RWPE1 (cell line): ENCODE data around the gene MAPK8IP3.

Source experiments
- CTCF ChIA-PET: fragments of 350-600 bp; sonication (Branson Sonifier 250); formaldehyde crosslinking; extraction: SDS; loops from one replicate; lab custom pipeline; 2021; lab: Yijun Ruan, JAX
- POLR2A ChIA-PET: fragments of 400-600 bp; formaldehyde crosslinking; extraction: SDS; loops from one replicate; lab custom pipeline; 2020; ENCODE audit warnings: antibody characterized with exemption; ENCODE audit not compliant: low non-redundant PET; lab: Yijun Ruan, JAX
- DNase-seq: peaks from one replicate; pipeline ENCODE4 v3.0.0; 2012; ENCODE audit warnings: low spot score
- H3K27ac ChIP-seq: fragments of 450-650 bp; 2 replicates; pipeline ENCODE4 v1.5.1; 2017
- TF ChIP-seq, protein P1 (sequence below): fragments of 450-650 bp; conservative IDR thresholded peaks from 2 replicates; pipeline ENCODE4 v1.5.1; 2017; ENCODE audit warnings: low read depth, mild to moderate bottlenecking

Gene MAPK8IP3

DNA sequence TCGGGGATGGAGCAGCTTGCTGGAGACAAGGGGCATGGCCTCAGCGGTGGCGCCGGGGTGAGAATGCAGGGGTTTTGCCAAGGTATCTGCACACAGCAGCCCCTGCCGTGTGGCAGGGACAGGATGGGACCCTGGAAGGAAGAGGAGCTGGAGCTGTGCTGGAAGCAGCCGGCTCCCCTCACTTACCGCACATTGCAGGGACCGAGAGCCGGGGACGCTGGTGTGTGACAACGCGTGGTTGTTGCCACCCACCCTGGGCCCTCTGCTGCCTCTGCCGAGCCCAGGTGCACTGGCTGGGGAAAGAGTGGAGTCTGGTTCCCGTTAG, 79.8 kb downstream of the MAPK8IP3 start:
- ChIA-PET POLR2A (no interaction called here), CTCF (no interaction called here)
- TF ChIP-seq, protein P1, sequence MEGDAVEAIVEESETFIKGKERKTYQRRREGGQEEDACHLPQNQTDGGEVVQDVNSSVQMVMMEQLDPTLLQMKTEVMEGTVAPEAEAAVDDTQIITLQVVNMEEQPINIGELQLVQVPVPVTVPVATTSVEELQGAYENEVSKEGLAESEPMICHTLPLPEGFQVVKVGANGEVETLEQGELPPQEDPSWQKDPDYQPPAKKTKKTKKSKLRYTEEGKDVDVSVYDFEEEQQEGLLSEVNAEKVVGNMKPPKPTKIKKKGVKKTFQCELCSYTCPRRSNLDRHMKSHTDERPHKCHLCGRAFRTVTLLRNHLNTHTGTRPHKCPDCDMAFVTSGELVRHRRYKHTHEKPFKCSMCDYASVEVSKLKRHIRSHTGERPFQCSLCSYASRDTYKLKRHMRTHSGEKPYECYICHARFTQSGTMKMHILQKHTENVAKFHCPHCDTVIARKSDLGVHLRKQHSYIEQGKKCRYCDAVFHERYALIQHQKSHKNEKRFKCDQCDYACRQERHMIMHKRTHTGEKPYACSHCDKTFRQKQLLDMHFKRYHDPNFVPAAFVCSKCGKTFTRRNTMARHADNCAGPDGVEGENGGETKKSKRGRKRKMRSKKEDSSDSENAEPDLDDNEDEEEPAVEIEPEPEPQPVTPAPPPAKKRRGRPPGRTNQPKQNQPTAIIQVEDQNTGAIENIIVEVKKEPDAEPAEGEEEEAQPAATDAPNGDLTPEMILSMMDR, result no peak
- DNase-seq, result no peak
- peak overlapping the region; percentile 92 for H3K27ac ChIP-seq

GRCh38 chr16:1786242-1787055, 80.5 kb downstream of the MAPK8IP3 start:
- ChIA-PET POLR2A (no interaction called here), CTCF (interaction anchor here (0.6 kb wide), 1 partner anchor 95 kb away, joined by 3 read pairs; no protein-coding TSS in a partner anchor)
- TF ChIP-seq, protein P1, result no peak
- H3K27ac ChIP-seq, result no peak overlapping the region
- no peak for DNase-seq

DNA sequence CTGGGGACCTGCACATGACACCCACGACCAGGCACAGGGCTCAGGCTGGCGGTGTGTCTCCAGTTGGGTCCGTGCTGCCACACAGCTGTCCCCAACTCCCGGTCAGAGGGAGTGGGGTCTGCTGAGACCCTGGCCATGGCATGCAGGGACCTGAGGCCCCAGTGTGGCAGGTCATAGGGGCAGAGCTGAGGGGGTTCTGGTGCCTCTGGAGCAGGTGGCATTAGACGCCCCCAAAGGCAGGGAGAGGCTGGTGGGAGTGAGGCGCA, 81.0 kb downstream of the MAPK8IP3 start:
- ChIA-PET POLR2A (no interaction called here), CTCF (interaction anchor here (0.6 kb wide), 1 partner anchor 96 kb away, joined by 3 read pairs; no protein-coding TSS in a partner anchor)
- no peak for DNase-seq
- TF ChIP-seq, protein P1, result no peak
- H3K27ac ChIP-seq, result no peak overlapping the region

DNA sequence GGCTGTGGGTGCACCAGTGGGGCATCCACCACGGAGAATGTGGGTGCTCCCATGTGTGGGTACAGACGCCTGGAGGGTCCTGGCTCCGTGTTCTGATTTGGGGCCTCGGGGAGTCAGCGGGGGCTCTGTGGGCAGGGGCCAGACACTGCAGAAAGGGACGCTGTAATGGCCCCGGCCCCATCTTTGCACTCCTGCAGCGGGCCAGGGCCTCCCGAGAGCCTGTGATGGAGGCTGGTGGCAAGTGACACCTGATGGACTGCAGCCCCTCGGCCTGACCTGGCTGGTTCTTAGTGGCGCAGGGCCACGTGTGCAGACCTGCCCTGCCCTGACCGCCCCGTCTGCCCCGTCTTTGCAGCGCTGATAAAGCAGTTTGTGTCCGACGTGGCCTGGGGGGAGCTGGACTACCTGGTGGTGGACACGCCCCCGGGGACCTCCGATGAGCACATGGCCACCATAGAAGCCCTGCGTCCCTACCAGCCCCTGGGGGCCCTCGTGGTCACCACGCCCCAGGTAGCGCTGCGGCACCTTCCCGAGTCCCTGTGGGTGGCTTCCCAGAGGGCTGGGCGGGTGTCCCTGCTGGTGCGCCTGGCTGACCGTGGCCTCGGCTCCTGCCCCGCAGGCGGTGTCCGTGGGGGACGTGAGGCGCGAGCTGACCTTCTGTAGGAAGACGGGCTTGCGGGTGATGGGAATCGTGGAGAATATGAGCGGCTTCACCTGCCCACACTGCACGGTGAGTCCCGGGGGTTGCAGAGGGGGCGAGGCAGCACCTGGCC, 81.5 kb downstream of the MAPK8IP3 start:
- POLR2A ChIA-PET, result no interaction called here
- H3K27ac ChIP-seq, result peak overlapping the region; percentile 60; the same call in 1 of the 2 replicates
- CTCF ChIA-PET, result no interaction called here
- TF ChIP-seq, protein P1, result no peak
- DNase-seq, result no peak

DNA sequence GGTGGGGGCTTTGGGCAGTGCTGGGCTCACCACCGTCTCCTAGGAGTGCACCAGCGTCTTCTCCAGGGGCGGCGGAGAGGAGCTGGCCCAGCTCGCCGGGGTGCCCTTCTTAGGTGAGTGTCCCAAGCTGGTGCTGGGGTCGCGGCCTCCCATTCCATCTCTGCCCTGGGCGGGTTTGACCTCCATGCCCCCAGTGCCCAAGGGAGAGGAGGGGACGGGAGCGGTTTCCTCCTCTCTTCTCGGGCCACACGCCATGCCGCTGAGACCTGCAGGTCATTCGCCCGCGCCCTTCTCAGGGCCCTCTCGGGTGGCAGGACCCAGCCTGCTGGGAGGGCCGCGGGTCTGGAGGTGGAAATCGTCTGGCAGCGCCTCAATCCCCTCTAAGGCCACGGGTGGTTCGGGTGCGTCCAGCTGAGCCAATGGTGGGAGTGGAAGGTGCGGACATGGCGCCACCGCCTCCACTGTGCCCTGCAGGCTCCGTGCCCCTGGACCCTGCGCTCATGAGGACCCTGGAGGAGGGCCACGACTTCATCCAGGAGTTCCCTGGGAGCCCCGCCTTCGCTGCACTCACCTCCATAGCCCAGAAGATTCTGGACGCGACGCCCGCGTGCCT, 82.2 kb downstream of the MAPK8IP3 start:
- ChIA-PET POLR2A (no interaction called here), CTCF (no interaction called here)
- DNase-seq, result no peak
- H3K27ac ChIP-seq, result peak overlapping the region; percentile 60
- TF ChIP-seq, protein P1, result no peak

DNA sequence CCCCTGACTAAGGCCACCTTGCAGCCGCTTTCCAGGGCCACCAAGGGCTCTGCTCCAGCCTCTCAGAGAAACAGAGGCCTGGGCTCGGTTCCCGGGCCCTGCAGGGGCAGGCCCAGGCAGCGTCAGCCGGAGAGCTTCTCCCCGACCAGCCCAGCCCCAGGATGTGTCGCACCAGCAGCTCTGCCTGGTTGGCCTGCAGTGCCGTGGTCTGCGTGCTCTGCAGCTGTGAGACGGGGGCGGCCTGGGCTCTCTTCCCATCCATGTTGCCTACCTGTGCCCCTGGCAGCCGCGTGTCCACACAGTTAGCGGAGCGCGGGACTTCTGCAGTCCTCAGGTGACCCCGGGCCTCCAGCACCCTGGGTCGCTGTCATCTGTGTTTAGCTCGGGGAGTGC, 82.7 kb downstream of the MAPK8IP3 start:
- ChIA-PET CTCF (interaction anchor here (0.7 kb wide), 1 partner anchor 35 kb away, joined by 3 read pairs; no protein-coding TSS in a partner anchor), POLR2A (no interaction called here)
- TF ChIP-seq, protein P1, result no peak
- DNase-seq, result no peak
- H3K27ac ChIP-seq, result peak overlapping the region; percentile 60
